Erythroblast (primary cell): Measurements from ENCODE around the gene APLP2.

Experiments used
- GATA1 ChIP-seq: IDR thresholded peaks from 2 replicates; pipeline ENCODE4 v1.6.1; 2011; ENCODE audit warnings: low read depth, mild to moderate bottlenecking, control low read depth, low read length, moderate library complexity
- POLR2A ChIP-seq: IDR thresholded peaks from 2 replicates; pipeline ENCODE4 v1.6.1; 2011; ENCODE audit warnings: mild to moderate bottlenecking, low read length

GRCh38 chr11:130180896-130181294 is 111.2 kb downstream of the APLP2 start:
- no peak for TF ChIP-seq POLR2A
- no peak for TF ChIP-seq GATA1
